H1 (cell line): ENCODE results near the gene THRB. TPM values are rescaled to one million over a fixed set of nuclear protein-coding genes. Genes with fewer than 3 reads are reported as not detected.

ENCODE experiments used
- CTCF ChIA-PET: fragments of 300-600 bp; sonication (Branson Sonifier 250); formaldehyde crosslinking; loops from one replicate; lab custom pipeline; 2021; ENCODE audit not compliant: partially characterized antibody; lab: Charles Lee
- POLR2A ChIA-PET: fragments of 300-600 bp; sonication (Branson Sonifier 250); formaldehyde crosslinking; loops from one replicate; lab custom pipeline; 2021; ENCODE audit warnings: inconsistent platforms; ENCODE audit not compliant: partially characterized antibody; lab: Charles Lee
- DNase-seq, 2 experiments: peaks; one replicate each; pipeline versions ENCODE4 v3.0.0 to v3.0.0-alpha.2; 2010 to 2022; ENCODE audit warnings: low spot score in 2 of 2, low read depth in 1 of 2, mixed read lengths in 1 of 2
- FAIRE-seq: peaks from 2 replicates; lab custom pipeline; 2011; peaks lifted over from hg19 to GRCh38; lab: Jason Lieb, UNC
- H2AFZ ChIP-seq: 2 replicates; pipeline ENCODE4 v1.8.1; 2012; ENCODE audit warnings: low read length, inconsistent platforms
- H2AK5ac ChIP-seq: 2 replicates; pipeline ENCODE4 v1.6.1; 2013; ENCODE audit warnings: low read depth, low read length
- H2BK120ac ChIP-seq: replicated peaks from 2 replicates; pipeline ENCODE3; 2013; ENCODE audit warnings: low read depth, low read length, inconsistent platforms
- H2BK12ac ChIP-seq: 2 replicates; pipeline ENCODE4 v1.6.1; 2013; ENCODE audit warnings: low read depth, low read length
- H2BK15ac ChIP-seq: 2 replicates; pipeline ENCODE4 v1.6.1; 2013; ENCODE audit warnings: low read length
- H2BK20ac ChIP-seq: 2 replicates; pipeline ENCODE4 v1.6.1; 2013; ENCODE audit warnings: low read length
- H2BK5ac ChIP-seq: 2 replicates; pipeline ENCODE4 v1.6.1; 2013; ENCODE audit warnings: low read depth, low read length
- H3K14ac ChIP-seq: 2 replicates; pipeline ENCODE4 v1.6.1; 2013; ENCODE audit warnings: inconsistent platforms; ENCODE audit not compliant: insufficient read length
- H3K18ac ChIP-seq: 2 replicates; pipeline ENCODE4 v1.6.1; 2013; ENCODE audit warnings: low read length; ENCODE audit errors: extremely low read depth
- H3K23ac ChIP-seq: 2 replicates; pipeline ENCODE4 v1.6.1; 2013; ENCODE audit warnings: inconsistent platforms; ENCODE audit not compliant: insufficient read length
- H3K23me2 ChIP-seq: 2 replicates; pipeline ENCODE4 v1.6.1; 2013; ENCODE audit warnings: low read depth, low read length
- H3K27ac ChIP-seq: 2 replicates; pipeline ENCODE4 v1.6.1; 2011; ENCODE audit warnings: low read depth, low read length, inconsistent platforms
- H3K27me3 ChIP-seq, 4 experiments: replicated peaks in 1 of 4; 1 replicate in 1 of 4; 2 replicates in 3 of 4; pipeline versions ENCODE4 v1.6.1 to v1.8.1; 2011 to 2013; ENCODE audit warnings: low read length in 3 of 4, mild to moderate bottlenecking in 3 of 4, inconsistent platforms in 2 of 4, mixed read lengths in 2 of 4, moderate library complexity in 1 of 4; ENCODE audit not compliant: control insufficient read depth in 3 of 4, insufficient read depth in 3 of 4; ENCODE audit errors: extremely low read depth in 1 of 4
- H3K36me3 ChIP-seq, 4 experiments: 2 replicates each; pipeline versions ENCODE4 v1.6.1 to v1.8.1; 2011 to 2013; ENCODE audit warnings: mild to moderate bottlenecking in 4 of 4, low read length in 3 of 4, moderate library complexity in 2 of 4, control low read depth in 1 of 4, inconsistent platforms in 1 of 4; ENCODE audit not compliant: insufficient read depth in 4 of 4, control insufficient read depth in 2 of 4
- H3K4ac ChIP-seq: replicated peaks from 2 replicates; pipeline ENCODE3; 2013; ENCODE audit warnings: low read length, low read depth, mixed read lengths, inconsistent platforms; ENCODE audit not compliant: insufficient read length
- H3K4me1 ChIP-seq, 4 experiments: replicated peaks in 1 of 4; 1 replicate in 1 of 4; 2 replicates in 3 of 4; pipeline versions ENCODE4 v1.6.1 to v1.8.1; 2011 to 2013; ENCODE audit warnings: low read length in 3 of 4, inconsistent platforms in 2 of 4, mixed read lengths in 1 of 4; ENCODE audit not compliant: insufficient read depth in 4 of 4, control insufficient read depth in 3 of 4
- H3K4me2 ChIP-seq, 2 experiments: 2 replicates each; pipeline versions ENCODE4 v1.6.1 to v1.8.1; 2011 to 2013; ENCODE audit warnings: low read depth in 2 of 2, low read length in 2 of 2, control low read depth in 1 of 2, inconsistent platforms in 1 of 2, mild to moderate bottlenecking in 1 of 2; ENCODE audit not compliant: insufficient read depth in 1 of 2
- H3K4me3 ChIP-seq, 4 experiments: fragments of 200-600, 300-600 bp in 1 of 4; sonication (generic), shearing (Covaris generic), sonication (Bioruptor Twin) in 1 of 4; 2 replicates each; pipeline versions ENCODE4 v1.5.1 to v1.8.1; 2011 to 2016; ENCODE audit warnings: low read length in 4 of 4, low read depth in 3 of 4, control low read depth in 2 of 4, inconsistent platforms in 2 of 4, mild to moderate bottlenecking in 2 of 4, mixed read lengths in 1 of 4, moderate library complexity in 1 of 4; ENCODE audit not compliant: insufficient read depth in 2 of 4; ENCODE audit errors: extremely low read depth in 1 of 4
- H3K56ac ChIP-seq: replicated peaks from 2 replicates; pipeline ENCODE3; 2013; ENCODE audit warnings: low read depth, mild to moderate bottlenecking, mixed read lengths, low read length, inconsistent platforms; ENCODE audit not compliant: insufficient read length
- H3K79me1 ChIP-seq: 2 replicates; pipeline ENCODE4 v1.6.1; 2013; ENCODE audit warnings: low read depth, low read length, control low read depth
- H3K79me2 ChIP-seq, 2 experiments: 2 replicates each; pipeline versions ENCODE4 v1.6.1 to v1.8.1; 2012 to 2013; ENCODE audit warnings: low read length in 2 of 2, mild to moderate bottlenecking in 2 of 2, inconsistent platforms in 1 of 2; ENCODE audit not compliant: insufficient read depth in 2 of 2, control insufficient read depth in 1 of 2
- H3K9ac ChIP-seq, 4 experiments: replicated peaks in 1 of 4; 1 replicate in 1 of 4; 2 replicates in 3 of 4; pipeline versions ENCODE4 v1.6.1 to v1.8.1; 2011 to 2013; ENCODE audit warnings: low read depth in 3 of 4, low read length in 3 of 4, control low read depth in 2 of 4, mild to moderate bottlenecking in 2 of 4, moderate library complexity in 2 of 4, inconsistent platforms in 1 of 4; ENCODE audit errors: extremely low read depth in 1 of 4
- H3K9me3 ChIP-seq, 2 experiments: 2 replicates each; pipeline versions ENCODE4 v1.6.1 to v1.8.1; 2012 to 2013; ENCODE audit warnings: mild to moderate bottlenecking in 2 of 2, moderate library complexity in 2 of 2, control low read depth in 1 of 2, inconsistent platforms in 1 of 2, low read depth in 1 of 2, low read length in 1 of 2, mixed read lengths in 1 of 2; ENCODE audit not compliant: insufficient read depth in 2 of 2
- H4K20me1 ChIP-seq, 2 experiments: replicated peaks in 1 of 2; 2 replicates each; pipeline versions ENCODE3 to v1.8.1; 2011 to 2013; ENCODE audit warnings: inconsistent platforms in 2 of 2, low read length in 2 of 2, mild to moderate bottlenecking in 1 of 2; ENCODE audit not compliant: insufficient read depth in 2 of 2, control insufficient read depth in 1 of 2
- H4K5ac ChIP-seq: 2 replicates; pipeline ENCODE4 v1.6.1; 2013; ENCODE audit warnings: low read length, low read depth, mixed read lengths, inconsistent platforms; ENCODE audit not compliant: insufficient read length
- H4K8ac ChIP-seq: 2 replicates; pipeline ENCODE4 v1.8.0; 2013; ENCODE audit warnings: mild to moderate bottlenecking, moderate library complexity, low read length, inconsistent platforms; ENCODE audit not compliant: insufficient read depth; ENCODE audit errors: extremely low read depth
- H4K91ac ChIP-seq: replicated peaks from 2 replicates; pipeline ENCODE3; 2013; ENCODE audit warnings: low read length, mixed read lengths, inconsistent platforms; ENCODE audit not compliant: insufficient read length
- CEBPB ChIP-seq: IDR thresholded peaks from 2 replicates; pipeline ENCODE4 v1.6.1; 2012; ENCODE audit warnings: low read depth, low read length
- JUND ChIP-seq: IDR thresholded peaks from 2 replicates; pipeline ENCODE4 v1.6.1; 2011; ENCODE audit warnings: mild to moderate bottlenecking, improper control_type of control experiment, low read length
- POLR2A ChIP-seq, 2 experiments: IDR thresholded peaks; 1 replicate in 1 of 2; 2 replicates in 1 of 2; pipeline ENCODE4 v1.6.1; 2011; ENCODE audit warnings: low read depth in 2 of 2, low read length in 2 of 2, mild to moderate bottlenecking in 2 of 2; ENCODE audit errors: control extremely low read depth in 1 of 2
- RAD21 ChIP-seq, 2 experiments: IDR thresholded peaks in 1 of 2; conservative IDR thresholded peaks in 1 of 2; 2 replicates each; pipeline ENCODE4 v1.6.1; 2011; ENCODE audit warnings: low read depth in 2 of 2, low read length in 2 of 2, improper control_type of control experiment in 1 of 2, inconsistent platforms in 1 of 2, mild to moderate bottlenecking in 1 of 2, moderate library complexity in 1 of 2
- SP2 ChIP-seq: IDR thresholded peaks from 2 replicates; pipeline ENCODE4 v1.6.1; 2012; ENCODE audit warnings: mild to moderate bottlenecking, low read length, inconsistent platforms
- SUZ12 ChIP-seq: fragments of 200-600 bp; sonication (generic); IDR thresholded peaks from 2 replicates; pipeline ENCODE4 v1.6.1; 2012; ENCODE audit warnings: mild to moderate bottlenecking, inconsistent platforms, low read length, moderate library complexity, mixed read lengths
- TAF1 ChIP-seq: IDR thresholded peaks from 2 replicates; pipeline ENCODE4 v1.6.1; 2011; ENCODE audit warnings: mild to moderate bottlenecking, low read depth, low read length
- TEAD4 ChIP-seq: IDR thresholded peaks from 2 replicates; pipeline ENCODE4 v1.6.1; 2012; ENCODE audit warnings: low read depth, low read length, inconsistent platforms, mixed read lengths
- polyA plus RNA-seq, 7 experiments: library from polyadenylated mRNA; depleted of rRNA in 3 of 7; stranded (reverse) in 5 of 7; unstranded in 2 of 7; fragments of >200 nt in 5 of 7; fragments of 200-250 nt in 2 of 7; gene quantifications; 1 replicate in 5 of 7; 2 replicates in 1 of 7; 4 replicates in 1 of 7; pipeline versions ENCODE4 v1.2.1 to v1.2.3, GENCODE V29; 2011 to 2013; ENCODE audit warnings: missing spikeins in 2 of 7, mixed read lengths in 2 of 7
- total RNA-seq: library from RNA; stranded (reverse); fragmentation: NEBNext Ultra II Directional; extraction: Animal tissue kit (Norgen Biotek cat#: 25700); gene quantifications from 2 replicates; pipeline ENCODE4 v1.2.1, GENCODE V29; 2021
- TF ChIP-seq, protein P1 (sequence below): IDR thresholded peaks from 2 replicates; pipeline ENCODE4 v1.6.1; 2011; ENCODE audit warnings: low read length, improper control_type of control experiment

THRB gene
- total and polyA plus RNA-seq, 2 of the 8 experiments (the other 6 are each of a cell fraction or from before 2014, with no cell fraction given), result 0.98 to 3.9 TPM

DNA sequence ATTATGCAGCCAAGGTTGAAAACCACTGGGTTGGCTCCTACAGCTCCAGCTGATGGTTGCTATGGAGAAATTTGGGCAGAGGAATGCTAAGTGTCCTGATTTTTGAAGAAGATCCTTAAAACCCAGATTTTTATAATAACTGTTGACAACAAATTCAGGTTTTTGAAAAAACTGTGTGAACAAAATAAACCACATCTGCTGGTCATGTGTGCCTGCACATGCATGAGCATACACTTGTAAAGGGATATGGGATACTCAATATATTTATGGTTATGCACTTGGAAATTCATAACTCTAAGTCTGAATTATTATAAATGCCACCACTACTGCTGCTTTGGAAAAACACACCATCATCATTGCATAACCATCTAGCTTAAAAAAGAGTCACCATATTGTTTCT lies 133.7 kb downstream of the THRB start:
- no peak overlapping the region for H2BK120ac ChIP-seq
- no peak overlapping the region for H2BK5ac ChIP-seq
- no peak overlapping the region for H4K8ac ChIP-seq
- H3K4ac ChIP-seq, result no peak overlapping the region
- no peak overlapping the region for H2BK20ac ChIP-seq
- no peak overlapping the region for H3K9ac ChIP-seq
- H2AK5ac ChIP-seq, result no peak overlapping the region
- no peak overlapping the region for H3K56ac ChIP-seq
- H3K27me3 ChIP-seq, result no peaks in the 10 kb centered on the region
- H3K14ac ChIP-seq, result no peak overlapping the region
- DNase-seq (no peak), FAIRE-seq (no peak)
- H3K9me3 ChIP-seq, result no peaks in the 10 kb centered on the region
- no peaks in the 10 kb centered on the region for H4K20me1 ChIP-seq
- H3K4me3 ChIP-seq, result no peak overlapping the region
- H4K5ac ChIP-seq, result no peak overlapping the region
- no peak overlapping the region for H2BK12ac ChIP-seq
- H2AFZ ChIP-seq, result no peak overlapping the region
- no peak overlapping the region for H4K91ac ChIP-seq
- no peak overlapping the region for H3K27ac ChIP-seq
- TF ChIP-seq POLR2A (IDR thresholded peaks at IDR 0.05; ENCODE audit: control extremely low read depth in 1 of 2, low read depth in 2 of 2, low read length in 2 of 2) (no peak), RAD21 (IDR thresholded peaks at IDR 0.05 in 1 of 2, conservative IDR thresholded peaks at IDR 0.05 in 1 of 2; ENCODE audit: low read depth in 2 of 2, low read length in 2 of 2) (no peak), TEAD4 (no peak), SUZ12 (no peak), TAF1 (no peak), JUND (no peak), CEBPB (no peak), SP2 (no peak)
- TF ChIP-seq, protein P1, sequence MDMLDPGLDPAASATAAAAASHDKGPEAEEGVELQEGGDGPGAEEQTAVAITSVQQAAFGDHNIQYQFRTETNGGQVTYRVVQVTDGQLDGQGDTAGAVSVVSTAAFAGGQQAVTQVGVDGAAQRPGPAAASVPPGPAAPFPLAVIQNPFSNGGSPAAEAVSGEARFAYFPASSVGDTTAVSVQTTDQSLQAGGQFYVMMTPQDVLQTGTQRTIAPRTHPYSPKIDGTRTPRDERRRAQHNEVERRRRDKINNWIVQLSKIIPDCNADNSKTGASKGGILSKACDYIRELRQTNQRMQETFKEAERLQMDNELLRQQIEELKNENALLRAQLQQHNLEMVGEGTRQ, result no peak
- H3K18ac ChIP-seq, result no peak overlapping the region
- H3K4me1 ChIP-seq, result peaks cover 0 to 10% (median 0%) of the 10 kb centered on the region in 4 experiments; a peak in 2 of 7 replicates
- ChIA-PET POLR2A (interaction anchor here (1.3 kb wide), 1 partner anchor 9 kb away, joined by 3 read pairs; no protein-coding TSS in a partner anchor), CTCF (interaction anchor here (0.6 to 1.4 kb wide), 4 partner anchors 9 to 228 kb away, joined by 3 to 4 read pairs (median 4); no protein-coding TSS in a partner anchor)
- H3K23me2 ChIP-seq, result no peaks in the 10 kb centered on the region
- H2BK15ac ChIP-seq, result no peak overlapping the region
- H3K79me2 ChIP-seq, result no peaks in the 10 kb centered on the region
- H3K36me3 ChIP-seq, result no peaks in the 10 kb centered on the region
- H3K23ac ChIP-seq, result no peak overlapping the region
- H3K4me2 ChIP-seq, result no peak overlapping the region; a peak in 1 of 4 replicates
- no peaks in the 10 kb centered on the region for H3K79me1 ChIP-seq
